ENCODE results near the gene SLC22A12. TPM values are rescaled to one million over a fixed set of nuclear protein-coding genes. Genes with fewer than 3 reads are reported as not detected.

Gene SLC22A12
- total and polyA plus RNA-seq, 2 experiments from 2014 or later, result not detected

DNA sequence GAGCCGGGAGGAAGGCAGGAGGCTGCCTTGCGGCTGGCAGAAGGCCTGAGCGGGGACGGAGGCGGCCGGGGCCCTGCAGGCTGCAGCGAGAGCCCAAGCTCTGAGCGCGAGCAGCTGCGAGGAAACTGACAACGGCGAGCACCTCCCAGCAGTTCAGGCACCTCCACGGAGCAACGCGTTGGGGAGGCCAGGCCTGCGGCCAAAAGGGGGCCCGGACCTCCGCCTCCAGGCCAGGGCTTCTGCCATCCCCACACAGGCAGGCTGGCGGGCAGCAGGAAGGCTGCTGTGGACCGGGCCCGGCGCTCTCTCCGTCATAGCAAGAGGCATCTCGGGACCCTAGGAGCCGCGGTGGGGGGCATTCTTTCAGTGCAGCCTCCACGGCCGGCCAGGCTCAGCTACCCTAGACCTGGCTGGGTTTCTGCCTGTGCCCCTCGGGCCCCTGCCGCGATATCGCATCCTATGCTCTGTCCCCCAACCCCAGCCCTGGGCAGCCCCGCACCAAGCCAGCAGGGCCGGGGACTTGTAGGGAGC, 22.9 kb upstream of the SLC22A12 start (continued):
- TF ChIP-seq, protein P1, sequence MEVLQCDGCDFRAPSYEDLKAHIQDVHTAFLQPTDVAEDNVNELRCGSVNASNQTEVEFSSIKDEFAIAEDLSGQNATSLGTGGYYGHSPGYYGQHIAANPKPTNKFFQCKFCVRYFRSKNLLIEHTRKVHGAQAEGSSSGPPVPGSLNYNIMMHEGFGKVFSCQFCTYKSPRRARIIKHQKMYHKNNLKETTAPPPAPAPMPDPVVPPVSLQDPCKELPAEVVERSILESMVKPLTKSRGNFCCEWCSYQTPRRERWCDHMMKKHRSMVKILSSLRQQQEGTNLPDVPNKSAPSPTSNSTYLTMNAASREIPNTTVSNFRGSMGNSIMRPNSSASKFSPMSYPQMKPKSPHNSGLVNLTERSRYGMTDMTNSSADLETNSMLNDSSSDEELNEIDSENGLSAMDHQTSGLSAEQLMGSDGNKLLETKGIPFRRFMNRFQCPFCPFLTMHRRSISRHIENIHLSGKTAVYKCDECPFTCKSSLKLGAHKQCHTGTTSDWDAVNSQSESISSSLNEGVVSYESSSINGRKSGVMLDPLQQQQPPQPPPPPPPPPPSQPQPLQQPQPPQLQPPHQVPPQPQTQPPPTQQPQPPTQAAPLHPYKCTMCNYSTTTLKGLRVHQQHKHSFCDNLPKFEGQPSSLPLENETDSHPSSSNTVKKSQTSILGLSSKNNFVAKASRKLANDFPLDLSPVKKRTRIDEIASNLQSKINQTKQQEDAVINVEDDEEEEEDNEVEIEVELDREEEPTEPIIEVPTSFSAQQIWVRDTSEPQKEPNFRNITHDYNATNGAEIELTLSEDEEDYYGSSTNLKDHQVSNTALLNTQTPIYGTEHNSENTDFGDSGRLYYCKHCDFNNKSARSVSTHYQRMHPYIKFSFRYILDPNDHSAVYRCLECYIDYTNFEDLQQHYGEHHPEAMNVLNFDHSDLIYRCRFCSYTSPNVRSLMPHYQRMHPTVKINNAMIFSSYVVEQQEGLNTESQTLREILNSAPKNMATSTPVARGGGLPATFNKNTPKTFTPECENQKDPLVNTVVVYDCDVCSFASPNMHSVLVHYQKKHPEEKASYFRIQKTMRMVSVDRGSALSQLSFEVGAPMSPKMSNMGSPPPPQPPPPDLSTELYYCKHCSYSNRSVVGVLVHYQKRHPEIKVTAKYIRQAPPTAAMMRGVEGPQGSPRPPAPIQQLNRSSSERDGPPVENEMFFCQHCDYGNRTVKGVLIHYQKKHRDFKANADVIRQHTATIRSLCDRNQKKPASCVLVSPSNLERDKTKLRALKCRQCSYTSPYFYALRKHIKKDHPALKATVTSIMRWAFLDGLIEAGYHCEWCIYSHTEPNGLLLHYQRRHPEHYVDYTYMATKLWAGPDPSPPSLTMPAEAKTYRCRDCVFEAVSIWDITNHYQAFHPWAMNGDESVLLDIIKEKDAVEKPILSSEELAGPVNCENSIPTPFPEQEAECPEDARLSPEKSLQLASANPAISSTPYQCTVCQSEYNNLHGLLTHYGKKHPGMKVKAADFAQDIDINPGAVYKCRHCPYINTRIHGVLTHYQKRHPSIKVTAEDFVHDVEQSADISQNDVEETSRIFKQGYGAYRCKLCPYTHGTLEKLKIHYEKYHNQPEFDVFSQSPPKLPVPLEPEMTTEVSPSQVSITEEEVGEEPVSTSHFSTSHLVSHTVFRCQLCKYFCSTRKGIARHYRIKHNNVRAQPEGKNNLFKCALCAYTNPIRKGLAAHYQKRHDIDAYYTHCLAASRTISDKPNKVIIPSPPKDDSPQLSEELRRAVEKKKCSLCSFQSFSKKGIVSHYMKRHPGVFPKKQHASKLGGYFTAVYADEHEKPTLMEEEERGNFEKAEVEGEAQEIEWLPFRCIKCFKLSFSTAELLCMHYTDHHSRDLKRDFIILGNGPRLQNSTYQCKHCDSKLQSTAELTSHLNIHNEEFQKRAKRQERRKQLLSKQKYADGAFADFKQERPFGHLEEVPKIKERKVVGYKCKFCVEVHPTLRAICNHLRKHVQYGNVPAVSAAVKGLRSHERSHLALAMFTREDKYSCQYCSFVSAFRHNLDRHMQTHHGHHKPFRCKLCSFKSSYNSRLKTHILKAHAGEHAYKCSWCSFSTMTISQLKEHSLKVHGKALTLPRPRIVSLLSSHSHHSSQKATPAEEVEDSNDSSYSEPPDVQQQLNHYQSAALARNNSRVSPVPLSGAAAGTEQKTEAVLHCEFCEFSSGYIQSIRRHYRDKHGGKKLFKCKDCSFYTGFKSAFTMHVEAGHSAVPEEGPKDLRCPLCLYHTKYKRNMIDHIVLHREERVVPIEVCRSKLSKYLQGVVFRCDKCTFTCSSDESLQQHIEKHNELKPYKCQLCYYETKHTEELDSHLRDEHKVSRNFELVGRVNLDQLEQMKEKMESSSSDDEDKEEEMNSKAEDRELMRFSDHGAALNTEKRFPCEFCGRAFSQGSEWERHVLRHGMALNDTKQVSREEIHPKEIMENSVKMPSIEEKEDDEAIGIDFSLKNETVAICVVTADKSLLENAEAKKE (CRISPR knock-in tag; IDR thresholded peaks at IDR 0.05), result no peak
- no peak for TF ChIP-seq POLR2AphosphoS5 (IDR thresholded peaks at IDR 0.05; ENCODE audit: low read depth)

GRCh38 chr11:64568584-64569140, 22.4 kb upstream of the SLC22A12 start:
- no peaks in the 10 kb centered on the region for H3K36me3 ChIP-seq (ENCODE audit: insufficient read depth)
- no peaks in the 10 kb centered on the region for H3K79me2 ChIP-seq (replicated peaks; ENCODE audit: insufficient read depth)
- Mint-ChIP-seq H3K4me3 (no peak overlapping the region), H3K9me3 (no peaks in the 10 kb centered on the region), H3K36me3 (ENCODE audit: low read depth) (no peaks in the 10 kb centered on the region; the same call in 2 of the 3 replicates), H3K4me1 (peaks cover 36% of the 10 kb centered on the region), H3K27ac (no peak overlapping the region), H3K27me3 (ENCODE audit: insufficient read depth, low read depth, poor library complexity) (peaks cover 10% of the 10 kb centered on the region)
- H2AFZ ChIP-seq, result peak overlapping the region; percentile 91
- peaks cover 14% of the 10 kb centered on the region; the same call in 1 of the 2 replicates for H3K4me1 ChIP-seq (ENCODE audit: insufficient read depth)
- H3K27me3 ChIP-seq (ENCODE audit: insufficient read depth), result no peaks in the 10 kb centered on the region
- no peaks in the 10 kb centered on the region for H4K20me1 ChIP-seq (replicated peaks; ENCODE audit: insufficient read depth)
- TF ChIP-seq REST (IDR thresholded peaks at IDR 0.05; ENCODE audit: unreplicated experiment), result no peak
- TF ChIP-seq, protein P2, sequence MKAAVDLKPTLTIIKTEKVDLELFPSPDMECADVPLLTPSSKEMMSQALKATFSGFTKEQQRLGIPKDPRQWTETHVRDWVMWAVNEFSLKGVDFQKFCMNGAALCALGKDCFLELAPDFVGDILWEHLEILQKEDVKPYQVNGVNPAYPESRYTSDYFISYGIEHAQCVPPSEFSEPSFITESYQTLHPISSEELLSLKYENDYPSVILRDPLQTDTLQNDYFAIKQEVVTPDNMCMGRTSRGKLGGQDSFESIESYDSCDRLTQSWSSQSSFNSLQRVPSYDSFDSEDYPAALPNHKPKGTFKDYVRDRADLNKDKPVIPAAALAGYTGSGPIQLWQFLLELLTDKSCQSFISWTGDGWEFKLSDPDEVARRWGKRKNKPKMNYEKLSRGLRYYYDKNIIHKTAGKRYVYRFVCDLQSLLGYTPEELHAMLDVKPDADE (IDR thresholded peaks at IDR 0.05), result no peak
- no peak overlapping the region for H3K4me2 ChIP-seq
- ATAC-seq, result no peak
- H3K4me3 ChIP-seq, result no peak overlapping the region
- no peak overlapping the region for H3K27ac ChIP-seq (ENCODE audit: low read depth)
- 0 out of 2 replicates have a peak, but pooled peaks cover 3% of the 10 kb centered on the region for H3F3A ChIP-seq (replicated peaks; ENCODE audit: low read depth)
- 0 out of 2 replicates have a peak, but pooled peaks cover 3% of the 10 kb centered on the region for H3K9me2 ChIP-seq (ENCODE audit: insufficient read depth)
- no peak for DNase-seq (ENCODE audit: low spot score)
